HT-29 (cell line): ENCODE data around the gene TBC1D5. TPM values are rescaled to one million over a fixed set of nuclear protein-coding genes. Genes with fewer than 3 reads are reported as not detected.
"Not testable (repeated sequence)": the region's sequence is repeated elsewhere in the genome, so short reads cannot be mapped to it uniquely, and the experiment has no call there.

Experiments
- DNase-seq: peaks from one replicate; pipeline ENCODE4 v3.0.0-alpha.2; 2015; ENCODE audit warnings: low spot score
- total RNA-seq: library from RNA; depleted of rRNA; stranded (reverse); fragments of >200 nt; shearing (Covaris generic); gene quantifications from 2 replicates; pipeline ENCODE4 v1.2.3, GENCODE V29; 2014

TBC1D5 gene
- total RNA-seq, 1 experiment from 2014 or later = 9.8 TPM

DNA sequence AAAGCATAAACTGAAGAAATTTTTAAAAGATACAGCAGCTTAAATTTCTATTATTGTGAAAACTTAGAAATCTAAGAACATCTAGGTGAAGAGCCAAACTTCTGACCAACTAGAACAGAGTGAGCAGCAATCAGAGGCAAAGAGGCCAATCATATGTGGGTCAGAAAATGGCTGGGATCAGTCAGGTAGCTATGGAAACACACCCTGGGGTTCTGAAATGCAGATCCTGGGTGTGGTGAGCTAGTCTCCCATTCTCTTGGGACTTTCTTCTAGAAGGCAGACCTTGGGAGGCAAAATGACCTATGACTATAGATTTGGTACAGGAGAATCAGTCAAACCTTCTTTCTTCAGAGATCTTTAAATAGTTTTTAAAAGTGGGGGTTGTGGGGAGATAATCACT is 385.8 kb downstream of the TBC1D5 start:
- DNase-seq = no peak

DNA sequence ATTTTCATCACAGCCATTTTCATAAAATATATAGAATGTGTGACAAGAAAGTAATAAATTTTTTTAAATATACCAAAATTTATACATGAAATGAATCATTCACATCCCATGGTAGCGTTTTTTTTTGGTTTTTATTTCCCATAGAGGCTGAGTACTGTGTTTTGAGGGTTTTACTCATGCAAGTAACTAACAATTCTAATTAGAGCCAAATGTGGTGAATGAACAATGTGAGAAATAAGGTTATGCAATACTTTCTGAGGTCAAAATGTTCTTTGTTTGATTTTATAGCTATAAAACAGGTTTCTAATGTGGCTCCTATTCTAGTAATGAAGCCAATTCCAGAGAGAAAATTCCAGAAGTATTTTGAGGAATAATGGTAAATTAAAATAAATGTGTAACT is 386.8 kb downstream of the TBC1D5 start:
- DNase-seq = no peak

DNA sequence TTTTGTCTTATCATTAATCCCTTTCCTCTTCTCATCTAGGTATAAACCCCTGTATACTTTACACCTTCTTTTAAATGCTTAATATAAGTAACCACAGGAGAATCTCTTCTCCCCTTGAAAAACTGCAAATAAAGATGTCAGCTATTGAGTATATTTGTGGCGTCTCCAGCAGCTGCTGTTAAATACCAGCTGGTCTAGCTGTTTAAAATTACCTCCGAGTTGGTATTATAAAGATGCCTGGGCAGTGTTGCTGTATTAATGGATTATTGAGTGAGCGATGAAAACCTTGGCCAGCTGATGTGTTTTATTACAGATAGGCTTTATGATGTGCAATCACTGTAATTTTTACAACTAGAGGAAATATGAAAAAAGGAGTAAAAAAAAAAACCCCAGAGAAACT is 388.1 kb downstream of the TBC1D5 start:
- no peak for DNase-seq

DNA sequence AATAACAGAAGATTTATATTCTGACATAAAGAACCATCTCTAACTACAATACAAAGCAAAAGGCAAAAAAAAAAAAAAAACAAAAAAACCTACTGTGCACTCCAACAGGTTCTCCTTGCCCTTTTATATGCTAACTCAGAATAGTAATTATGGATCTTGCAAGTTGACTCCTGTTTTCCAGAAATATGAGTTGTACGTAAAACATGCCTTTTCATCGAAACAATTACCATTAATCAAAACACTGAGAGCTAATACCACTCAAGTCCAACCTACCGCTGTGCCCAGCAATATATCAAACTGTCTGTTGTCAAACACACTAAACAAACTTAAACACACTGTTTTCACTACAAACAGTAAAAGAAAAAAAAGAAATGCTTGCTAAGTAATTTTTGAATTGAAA is 389.8 kb downstream of the TBC1D5 start:
- no peak for DNase-seq

DNA sequence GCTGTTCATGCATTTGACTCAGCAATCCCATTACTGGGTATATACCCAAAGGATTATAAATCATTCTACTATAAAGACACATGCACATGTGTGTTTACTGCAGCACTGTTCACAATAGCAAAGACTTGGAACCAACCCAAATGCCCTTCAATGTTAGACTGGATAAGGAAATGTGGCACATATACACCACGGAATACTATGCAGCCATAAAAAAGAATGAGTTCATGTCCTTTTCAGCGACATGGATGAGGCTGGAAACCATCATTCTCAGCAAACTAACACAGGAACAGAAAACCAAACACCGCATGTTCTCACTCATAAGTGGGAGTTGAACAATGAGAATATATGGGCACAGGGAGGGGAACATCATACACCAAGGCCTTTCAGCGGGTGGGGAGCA is 391.2 kb downstream of the TBC1D5 start:
- not testable (repeated sequence) for DNase-seq

DNA sequence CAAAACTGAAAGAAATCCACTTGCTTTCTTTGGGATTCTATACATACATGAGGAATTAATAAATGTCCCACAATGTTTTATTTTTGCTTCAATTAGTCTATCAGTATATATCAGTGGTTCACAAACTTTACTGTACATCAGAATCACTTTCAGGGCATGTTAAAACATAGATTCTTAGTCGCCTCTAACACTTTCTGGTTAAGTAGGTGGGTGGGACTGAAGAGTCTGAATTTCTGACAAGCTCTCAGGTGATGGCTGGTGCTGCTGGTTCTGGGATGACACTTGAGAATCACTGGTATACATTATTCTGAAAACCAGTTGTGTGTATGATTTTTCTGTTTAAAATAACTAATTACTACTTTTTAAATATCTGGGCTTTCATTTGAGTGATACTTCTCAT is 393.3 kb downstream of the TBC1D5 start:
- DNase-seq = no peak

DNA sequence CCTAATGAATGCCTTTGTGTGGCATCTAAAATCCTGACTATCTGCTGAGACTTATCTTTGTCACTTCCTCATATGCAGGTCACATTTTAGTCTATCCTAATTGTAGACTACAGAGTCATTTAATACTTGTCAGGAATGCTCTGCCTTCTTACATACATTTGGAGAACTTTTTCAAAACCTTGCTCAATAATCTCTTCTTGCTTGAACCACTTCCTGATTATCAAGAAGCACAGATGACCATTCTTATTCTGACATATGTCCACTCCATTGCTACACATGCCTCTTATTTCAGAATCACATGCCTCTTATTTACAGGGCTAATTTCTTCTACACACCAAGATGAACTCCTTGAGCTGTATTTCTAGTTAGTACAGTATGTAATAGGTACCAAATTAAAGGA is 400.3 kb downstream of the TBC1D5 start:
- DNase-seq = no peak

DNA sequence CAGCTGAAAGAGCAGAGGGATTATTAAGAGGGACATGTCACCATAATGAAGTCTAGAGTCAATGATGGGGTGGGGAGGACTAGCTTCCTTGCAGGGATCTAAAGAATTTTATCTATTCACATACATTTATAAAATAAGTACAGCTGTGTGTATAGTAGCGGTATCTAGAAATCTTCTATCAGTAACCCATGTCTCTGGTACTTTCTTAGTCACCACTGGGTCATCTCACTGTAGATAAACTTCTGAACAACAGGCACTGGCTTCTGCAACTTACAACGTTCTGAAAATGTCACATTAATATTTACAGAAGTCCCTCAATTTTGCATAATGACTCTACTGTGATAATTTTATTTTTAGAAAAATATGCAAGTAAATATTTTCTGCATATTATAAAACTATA is 401.7 kb downstream of the TBC1D5 start:
- no peak for DNase-seq

DNA sequence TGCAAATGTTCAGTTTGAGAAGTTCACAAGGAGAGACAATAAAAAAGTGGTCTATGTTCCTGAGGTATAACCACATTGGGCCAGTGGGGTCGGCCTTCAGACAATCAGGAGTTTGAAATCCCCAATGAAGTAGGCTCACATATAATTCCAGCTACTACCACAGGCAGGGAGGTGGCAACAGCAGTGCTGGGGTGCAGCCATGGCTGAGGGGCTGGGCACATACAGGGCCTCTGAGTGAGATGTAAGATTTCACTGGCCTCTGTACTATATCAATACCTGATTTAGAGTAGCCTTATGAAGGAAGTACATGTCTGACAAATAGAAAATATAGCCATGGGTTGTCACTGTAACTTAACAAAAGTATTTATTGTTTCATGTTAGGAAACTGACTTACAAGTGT is 402.2 kb downstream of the TBC1D5 start:
- DNase-seq = no peak

DNA sequence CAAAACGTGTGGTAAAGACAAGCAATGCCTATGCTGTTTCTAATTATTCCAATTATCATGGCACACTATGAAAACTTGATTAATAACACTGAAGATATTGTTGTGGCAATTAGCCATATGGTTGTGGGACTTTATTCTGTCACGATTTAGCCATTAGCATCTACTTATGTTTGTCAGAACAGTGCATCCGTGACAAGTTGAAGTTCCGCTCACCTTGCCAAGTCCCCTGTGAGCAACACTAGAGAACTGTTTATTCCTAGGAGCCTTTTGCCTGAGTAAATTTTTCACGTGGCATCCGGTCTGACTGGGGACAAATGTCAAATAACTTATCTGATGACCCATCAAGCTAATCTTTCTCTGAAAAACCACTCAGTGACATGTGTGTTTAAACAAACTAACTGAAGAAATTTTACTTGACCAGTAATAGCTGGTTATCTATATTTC is 403.3 kb downstream of the TBC1D5 start:
- DNase-seq = no peak

DNA sequence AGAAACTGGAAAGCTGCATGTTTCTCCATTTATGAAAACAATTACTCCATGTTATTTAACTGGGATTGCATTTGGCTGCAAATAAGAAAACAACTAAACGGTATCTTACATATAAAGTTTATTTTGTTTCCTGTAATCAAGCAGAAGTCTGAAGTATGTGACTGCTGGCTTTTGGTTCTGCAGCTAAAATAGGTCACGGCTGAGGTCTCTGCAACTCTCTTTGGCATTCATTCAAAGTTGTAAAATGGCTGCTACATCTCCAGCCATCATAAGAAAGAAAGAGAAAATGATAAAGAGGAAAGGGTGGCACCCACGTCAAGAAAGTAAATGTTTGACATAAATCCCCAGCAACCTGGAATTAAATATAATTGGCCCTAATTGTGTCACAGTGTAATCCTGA is 406.1 kb downstream of the TBC1D5 start:
- DNase-seq = no peak

DNA sequence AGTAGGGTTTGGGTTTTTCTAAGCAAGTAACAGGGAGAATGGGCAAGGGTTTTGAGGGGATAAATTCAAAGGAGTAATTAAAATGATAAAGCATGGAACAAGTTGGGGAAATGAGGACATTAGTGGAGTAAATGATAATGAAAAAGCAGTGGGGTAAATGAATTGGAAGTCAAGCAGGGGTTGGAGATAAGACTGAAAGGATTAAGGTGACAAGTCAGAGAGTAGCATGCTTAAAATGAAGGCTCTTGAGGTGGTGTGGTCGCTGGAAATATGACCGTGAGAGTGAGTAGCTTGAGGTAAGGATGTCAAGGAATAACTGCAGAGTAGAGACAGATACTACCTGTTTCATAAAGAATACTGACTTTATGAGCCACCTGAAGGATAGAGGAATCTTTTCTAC is 408.5 kb downstream of the TBC1D5 start:
- DNase-seq = no peak

DNA sequence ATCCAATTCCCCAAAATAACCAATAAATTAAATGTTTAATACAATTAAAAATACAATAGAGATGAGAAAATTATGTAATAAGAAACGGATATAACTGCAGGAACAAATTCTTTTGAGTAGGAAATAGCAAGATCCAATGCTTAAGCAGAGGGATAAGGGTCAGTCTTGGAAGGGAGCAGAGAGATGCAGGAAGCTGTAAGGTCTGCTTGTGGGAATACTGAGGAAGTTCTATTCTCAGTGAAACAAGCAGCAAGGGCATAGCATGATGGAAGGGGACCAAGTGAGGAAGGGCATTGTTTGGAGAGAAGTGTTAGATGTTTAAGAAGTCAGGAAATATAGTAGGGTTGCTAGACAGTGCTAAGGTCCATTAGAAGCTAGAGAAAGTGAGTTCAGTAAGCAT is 409.0 kb downstream of the TBC1D5 start:
- DNase-seq = no peak

DNA sequence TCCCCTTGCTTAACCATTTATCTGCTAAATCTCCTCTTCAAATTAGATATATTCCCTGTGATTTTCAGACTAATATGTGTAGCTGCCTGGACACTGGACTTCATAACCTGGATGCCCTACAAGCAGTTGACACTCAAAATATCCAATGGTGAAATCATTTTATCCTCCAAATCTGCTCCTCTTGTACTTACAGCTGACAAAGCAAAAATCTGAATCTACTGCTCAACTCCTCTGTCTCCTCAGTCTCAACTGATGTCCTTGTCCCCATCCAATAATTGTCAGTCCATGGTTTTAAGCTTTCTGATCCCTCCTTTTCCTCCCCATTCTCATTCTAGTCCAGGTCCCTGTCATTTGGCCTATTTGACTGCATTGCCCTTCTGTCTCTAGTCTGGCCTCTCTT is 411.8 kb downstream of the TBC1D5 start:
- no peak for DNase-seq

DNA sequence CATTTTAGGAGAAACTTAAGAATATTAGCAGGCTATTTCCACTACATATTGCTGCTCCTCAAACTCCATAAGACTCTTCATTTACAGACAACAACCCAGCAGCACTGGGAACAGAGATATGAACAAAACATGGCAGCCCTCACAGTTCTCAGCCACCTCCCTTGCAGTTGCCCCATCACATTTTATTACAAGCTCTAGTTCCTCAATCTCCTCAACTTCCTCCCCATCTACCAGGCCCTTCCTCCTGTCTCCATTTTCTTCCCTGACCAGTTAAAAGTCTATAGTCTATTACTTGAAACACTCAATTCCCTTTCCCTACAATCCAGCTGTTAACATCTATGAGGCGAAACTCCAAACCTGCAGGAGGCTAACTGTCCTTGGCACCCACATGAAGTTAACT is 412.5 kb downstream of the TBC1D5 start:
- no peak for DNase-seq

DNA sequence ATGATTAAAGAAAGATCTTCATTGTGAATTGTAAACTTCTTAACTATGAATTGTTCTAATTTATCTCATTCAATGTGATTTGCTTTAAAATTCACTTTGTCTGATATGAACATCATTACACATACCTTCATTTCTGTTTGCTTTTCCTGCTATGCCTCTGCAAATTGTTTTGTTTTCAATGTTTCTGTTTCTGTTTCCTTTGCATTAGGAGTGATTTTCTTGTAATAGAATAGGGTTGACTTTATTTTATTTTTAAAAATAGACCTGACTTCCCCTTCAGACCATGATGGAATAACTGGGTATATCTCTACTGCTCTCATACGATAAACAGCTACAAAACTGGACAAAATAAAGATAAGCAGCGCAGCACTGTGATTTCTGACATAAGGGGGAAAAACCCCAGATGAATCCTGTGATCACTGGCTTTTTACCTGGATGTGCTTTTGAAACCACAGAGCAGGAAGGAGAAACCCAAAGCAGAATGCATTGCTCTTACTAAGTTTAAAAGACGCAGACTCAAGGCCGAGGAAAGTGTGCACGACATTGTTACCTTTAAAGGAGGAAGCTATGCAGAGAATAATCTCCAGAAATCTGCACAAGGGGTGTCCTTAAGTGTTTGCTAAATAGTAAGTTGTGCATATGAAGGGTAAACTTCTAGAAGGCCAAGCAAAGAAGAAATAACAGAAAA is 420.2 kb downstream of the TBC1D5 start:
- DNase-seq = no peak

DNA sequence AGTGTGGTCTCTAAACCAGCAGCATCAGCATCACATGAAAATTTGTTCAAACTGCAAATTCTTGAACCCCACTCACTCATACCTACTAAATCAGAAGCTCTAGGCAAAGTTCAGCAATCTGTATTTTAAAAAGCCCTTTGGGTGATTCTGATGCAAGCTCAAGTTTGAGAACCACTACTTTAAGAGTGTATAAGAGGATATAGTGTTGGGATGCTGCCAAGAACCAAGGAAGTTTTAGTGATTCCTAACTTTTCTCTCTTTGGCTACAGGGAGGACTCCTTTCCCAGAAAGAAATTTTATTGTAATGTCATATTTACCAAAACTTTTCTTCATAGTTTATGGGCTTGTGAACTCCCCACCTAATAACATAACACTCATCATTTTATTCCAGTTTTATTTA is 422.2 kb downstream of the TBC1D5 start:
- no peak for DNase-seq

DNA sequence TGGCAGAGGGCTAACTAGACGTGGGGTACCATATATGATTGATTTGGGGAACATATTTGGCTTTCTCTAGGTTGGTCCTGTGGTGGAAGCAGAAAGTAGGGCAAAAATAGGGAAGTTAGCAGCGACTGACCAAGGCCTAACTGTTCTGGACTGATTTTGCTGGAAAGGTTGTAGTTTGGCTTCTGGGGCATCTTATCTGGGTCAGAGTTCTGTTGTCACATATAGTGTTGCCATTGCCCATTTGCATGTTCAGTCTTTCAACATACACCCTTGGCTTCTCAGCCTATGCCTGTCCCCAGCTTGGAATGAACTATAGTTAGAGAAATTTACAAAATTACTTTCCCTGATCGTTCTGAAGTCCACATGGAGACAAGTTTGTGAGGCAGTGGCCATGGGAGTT is 426.5 kb downstream of the TBC1D5 start:
- no peak for DNase-seq

DNA sequence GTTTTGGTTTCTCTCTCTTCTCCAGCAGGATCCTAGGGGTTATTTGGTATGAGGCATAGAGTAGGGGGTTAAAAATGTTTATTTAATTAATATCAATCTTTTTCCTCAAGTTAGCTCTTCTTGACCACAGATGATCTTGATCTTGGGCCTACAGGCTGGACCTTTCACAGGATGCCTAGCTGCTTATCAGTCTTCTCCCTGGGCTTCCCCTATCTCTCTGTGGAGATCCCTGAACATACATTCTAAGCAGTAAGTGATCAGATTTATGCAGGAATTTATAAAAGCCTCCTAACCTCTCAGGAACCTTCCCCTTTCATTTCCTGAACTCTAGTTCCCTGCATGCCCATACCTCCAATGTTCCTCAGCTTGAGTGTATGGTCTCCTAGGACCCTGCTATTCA is 428.3 kb downstream of the TBC1D5 start:
- DNase-seq = no peak

DNA sequence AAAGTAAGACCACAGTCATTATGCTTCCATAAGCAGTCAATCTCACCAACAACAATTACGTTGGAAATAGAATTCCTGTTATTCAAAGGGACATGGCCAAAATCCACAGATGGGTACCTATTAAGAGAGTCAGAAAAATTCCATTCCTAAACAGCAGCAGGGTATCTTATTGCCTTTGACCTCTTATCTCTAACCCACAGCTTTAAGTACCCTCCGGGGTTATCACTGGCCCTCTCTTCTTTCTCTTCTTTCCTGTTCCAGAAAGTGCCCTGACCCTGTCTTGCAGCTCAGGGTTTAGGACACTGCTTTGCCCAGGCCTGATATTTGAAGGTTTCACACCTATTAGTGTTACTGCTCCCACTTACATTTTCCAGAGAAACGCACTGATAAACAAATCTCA is 428.7 kb downstream of the TBC1D5 start:
- DNase-seq = no peak

DNA sequence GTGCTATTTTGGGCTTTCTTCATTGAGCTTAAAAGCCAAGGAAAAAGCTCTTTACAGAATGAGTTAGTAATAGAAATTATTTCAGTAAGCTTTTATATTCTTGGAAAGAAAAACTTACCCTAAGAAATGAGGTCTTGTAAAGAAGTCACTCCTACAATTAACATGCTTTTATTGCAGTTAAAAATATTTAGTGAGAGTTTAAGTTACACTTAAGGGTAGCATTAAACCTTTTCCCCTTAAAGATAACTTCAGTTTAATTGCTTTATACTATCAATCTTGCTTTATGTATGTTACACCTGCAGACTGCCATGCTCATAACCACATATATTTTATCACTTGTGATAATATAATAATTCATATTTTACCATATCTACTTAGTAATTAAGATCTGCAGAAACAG is 431.4 kb downstream of the TBC1D5 start:
- no peak for DNase-seq

DNA sequence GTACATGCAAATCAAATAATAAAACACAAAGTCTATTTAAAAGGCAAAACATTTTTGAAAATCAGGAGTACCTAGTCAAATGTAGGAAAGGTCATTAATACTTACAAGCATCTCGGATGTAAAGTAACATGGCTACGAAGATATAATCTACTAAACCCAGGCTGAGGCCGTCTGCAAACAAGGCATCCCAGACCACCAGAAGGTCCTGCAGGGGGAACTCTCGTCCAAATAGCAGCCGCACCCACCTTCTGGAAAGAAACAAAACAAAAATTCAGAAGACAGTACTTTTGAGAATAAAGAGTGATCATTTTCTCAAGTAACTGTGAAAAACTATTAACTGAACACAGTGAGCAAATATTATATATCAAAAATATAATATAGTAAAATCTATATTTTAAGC is 434.5 kb downstream of the TBC1D5 start:
- DNase-seq = no peak

DNA sequence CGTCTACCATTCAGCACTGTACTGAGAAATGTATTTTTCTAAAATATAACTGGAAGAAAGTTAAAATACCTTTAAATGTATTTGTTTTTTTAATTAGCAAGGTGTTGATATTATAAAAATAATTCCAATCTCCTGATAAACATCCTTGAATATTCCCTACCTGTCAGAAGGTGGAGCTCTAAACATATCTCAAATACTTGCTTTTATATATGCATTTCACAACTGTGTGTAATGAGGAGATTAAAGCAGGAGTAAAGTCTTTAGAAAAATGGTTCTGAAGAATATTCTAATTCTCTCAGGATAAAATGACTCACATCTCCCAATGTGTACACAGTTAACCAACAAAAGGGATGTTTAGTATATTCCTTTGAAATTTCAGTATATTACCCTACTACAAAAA is 434.9 kb downstream of the TBC1D5 start:
- DNase-seq = peak; percentile 3

DNA sequence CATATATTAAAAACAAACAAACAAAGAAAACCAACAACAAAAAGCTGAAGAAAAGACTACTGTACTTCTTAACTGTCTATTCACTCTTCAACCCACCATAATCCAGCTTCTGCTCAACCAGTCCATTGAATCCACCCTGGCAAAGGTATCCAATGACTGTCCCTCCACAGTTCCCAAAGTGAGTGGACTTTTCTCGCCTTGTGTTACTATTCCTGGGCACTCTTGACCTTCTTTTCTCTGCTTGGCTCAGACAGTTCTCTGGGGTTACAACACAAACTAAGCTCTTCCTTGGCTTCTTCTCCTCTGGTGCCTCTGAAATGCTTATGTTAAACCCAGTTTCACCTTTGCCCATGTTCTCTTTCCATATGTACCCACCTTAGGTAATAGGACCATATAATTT is 437.5 kb downstream of the TBC1D5 start:
- no peak for DNase-seq
